GM18873 (cell line): ENCODE data around the gene PPP1R12A.

Experiments
- ATAC-seq: cut with Tn5 transposase; IDR thresholded peaks from one replicate; pipeline ENCODE4 v1.9.1; 2021; ENCODE audit warnings: mild to moderate bottlenecking, moderate library complexity, moderate number of reproducible peaks; ENCODE audit not compliant: unreplicated experiment, low FRiP score

The PPP1R12A gene

DNA sequence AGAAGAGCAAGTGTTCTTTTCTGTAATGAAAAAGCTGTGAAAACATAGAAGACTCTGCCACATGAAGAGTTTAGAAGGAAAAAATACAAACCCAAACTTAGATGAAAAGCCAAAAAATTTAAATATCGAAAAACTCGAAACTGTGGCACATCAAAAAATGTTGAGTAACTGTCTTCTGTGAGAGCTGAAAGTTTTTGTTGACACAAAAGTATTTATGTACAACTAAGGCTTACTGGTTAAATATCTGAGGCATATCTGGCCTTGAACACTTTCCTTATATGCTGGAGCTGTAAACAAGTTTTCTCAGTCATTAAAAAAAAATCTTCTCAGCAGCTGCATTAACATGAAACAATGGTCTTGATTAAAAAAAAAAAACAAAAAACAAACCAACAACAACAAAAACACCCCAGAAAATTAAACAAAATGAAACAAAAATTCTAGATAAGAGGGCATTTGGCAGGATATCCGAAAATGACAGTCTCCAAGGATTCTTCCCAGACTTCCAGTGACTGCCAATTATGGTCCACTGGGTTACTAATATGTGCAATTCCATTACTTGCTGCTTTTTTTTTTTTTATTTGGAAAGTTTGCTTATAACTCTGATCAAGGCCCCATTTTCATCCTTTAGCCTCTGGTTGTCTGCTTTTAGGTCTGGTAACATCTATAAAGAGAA is 159.4 kb downstream of the PPP1R12A start:
- ATAC-seq = no peak

DNA sequence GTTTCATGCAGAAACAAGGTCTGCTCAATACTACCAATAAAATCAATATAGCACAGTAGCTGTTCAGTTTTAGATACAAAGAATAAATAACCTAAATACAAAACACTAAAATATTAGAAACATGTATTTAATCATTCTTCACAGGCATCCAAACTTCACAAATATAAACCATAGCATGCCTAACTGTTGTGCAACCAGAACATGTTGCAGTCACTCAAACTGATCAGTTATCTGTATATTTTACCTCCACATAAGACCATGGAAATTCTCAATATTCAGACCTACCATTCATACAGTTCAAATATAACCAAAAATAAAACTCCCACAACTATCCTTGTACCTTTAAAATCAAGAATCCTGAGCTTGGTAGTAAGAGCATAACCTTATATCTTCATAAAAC is 161.0 kb downstream of the PPP1R12A start:
- no peak for ATAC-seq

DNA sequence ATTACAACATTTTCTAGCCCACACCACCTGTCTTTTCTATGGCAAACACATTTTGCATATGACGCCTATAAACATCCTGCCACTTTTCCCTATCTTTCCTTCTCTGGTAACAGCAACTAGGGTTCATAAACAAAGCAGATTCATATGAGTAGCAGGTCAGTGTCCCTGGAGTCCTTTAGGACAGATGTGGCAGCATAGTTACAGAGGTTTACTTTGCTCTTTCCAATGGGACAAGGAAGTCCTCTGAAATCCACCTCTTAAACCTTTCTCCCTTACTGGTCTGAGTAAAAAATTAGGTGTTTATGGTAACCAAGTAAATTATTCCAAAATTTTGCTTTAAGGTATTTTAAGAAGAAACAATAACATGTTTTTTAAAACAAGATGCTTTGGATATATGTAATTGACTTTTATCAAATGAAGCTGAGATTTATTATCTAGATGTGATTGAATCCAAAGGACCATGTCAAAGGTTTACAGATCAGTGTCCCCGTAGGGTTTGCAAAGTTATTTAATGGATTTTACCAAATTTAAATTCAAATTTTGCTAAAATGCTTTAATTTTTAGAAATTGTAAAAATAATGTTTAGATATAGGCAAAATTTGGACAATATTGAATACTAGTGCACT is 164.9 kb downstream of the PPP1R12A start:
- ATAC-seq = no peak

DNA sequence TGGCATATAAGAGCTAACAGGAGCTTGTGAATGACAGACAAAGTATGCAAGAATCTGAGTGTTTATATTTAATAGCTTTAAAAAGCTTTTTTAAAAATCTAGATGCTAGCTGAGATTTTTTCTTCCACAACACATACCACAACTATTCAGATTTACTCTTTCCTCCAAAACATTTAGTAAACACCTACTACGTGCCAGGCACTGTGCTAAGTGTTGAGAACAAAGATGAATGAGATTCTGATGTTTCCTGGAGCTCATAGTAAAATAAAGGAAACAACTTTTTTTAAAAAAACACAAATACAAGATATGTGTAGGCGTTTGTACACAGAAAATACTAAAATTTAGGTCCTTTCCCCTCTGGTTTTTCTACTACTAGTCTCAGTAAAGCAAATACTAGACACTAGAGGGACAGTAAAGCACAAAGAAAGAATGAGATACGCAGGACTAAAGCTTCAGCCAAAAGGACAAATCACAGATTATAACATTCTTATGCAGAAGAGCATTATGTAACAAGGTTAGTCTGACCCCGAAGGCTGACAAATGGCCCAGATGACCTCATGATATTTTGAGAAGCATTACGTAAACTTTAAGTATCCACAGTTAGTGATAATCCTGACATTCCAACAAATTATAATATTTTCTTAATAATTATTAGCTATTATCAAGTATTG is 165.6 kb downstream of the PPP1R12A start:
- ATAC-seq = no peak

GRCh38 chr12:79766705-79767464 is 168.0 kb downstream of the PPP1R12A start:
- no peak for ATAC-seq

DNA sequence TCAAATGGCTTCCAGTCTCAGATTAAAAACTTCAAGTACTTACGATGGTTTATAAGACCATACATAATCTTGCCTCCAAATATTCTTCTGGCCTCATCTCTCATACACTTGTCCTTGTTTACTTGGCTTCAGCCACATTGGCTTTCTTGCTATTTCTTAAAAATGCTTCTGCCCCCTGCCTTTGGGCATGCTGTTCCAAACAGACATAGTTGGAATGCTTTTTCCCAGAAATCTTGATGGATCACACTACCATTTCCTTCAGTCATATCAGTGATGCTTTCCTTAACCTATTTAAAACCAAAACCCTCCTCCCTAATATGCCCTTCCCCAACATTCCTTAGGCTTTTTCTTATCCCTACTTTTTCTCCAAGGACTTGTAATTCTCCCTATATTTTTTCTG is 169.7 kb downstream of the PPP1R12A start:
- no peak for ATAC-seq

DNA sequence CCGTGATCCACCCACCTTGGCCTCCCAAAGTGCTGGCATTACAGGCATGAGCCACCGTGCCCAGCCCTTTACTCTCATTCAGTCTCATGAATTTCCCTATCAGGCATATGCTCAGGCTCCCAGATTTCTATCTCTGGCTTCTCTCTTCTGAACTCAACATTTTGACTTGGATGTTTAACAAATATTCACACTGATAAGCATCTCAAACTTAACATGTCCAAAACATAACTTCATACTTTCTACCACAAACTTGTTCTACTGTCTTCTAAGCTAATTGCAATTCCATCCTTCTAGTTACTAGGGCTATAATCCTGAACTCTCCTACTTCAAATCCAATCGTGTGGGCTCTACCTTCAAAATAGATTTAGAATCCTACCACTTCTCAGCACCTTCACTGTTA is 170.3 kb downstream of the PPP1R12A start:
- ATAC-seq = no peak

GRCh38 chr12:79763766-79764452 is 171.0 kb downstream of the PPP1R12A start:
- ATAC-seq = no peak

- no peak for ATAC-seq
Observed at GRCh38 chr12:79761341-79761740, 173.6 kb downstream of the PPP1R12A start.

- no peak for ATAC-seq
Observed at GRCh38 chr12:79747274-79747673, 187.6 kb downstream of the PPP1R12A start.

DNA sequence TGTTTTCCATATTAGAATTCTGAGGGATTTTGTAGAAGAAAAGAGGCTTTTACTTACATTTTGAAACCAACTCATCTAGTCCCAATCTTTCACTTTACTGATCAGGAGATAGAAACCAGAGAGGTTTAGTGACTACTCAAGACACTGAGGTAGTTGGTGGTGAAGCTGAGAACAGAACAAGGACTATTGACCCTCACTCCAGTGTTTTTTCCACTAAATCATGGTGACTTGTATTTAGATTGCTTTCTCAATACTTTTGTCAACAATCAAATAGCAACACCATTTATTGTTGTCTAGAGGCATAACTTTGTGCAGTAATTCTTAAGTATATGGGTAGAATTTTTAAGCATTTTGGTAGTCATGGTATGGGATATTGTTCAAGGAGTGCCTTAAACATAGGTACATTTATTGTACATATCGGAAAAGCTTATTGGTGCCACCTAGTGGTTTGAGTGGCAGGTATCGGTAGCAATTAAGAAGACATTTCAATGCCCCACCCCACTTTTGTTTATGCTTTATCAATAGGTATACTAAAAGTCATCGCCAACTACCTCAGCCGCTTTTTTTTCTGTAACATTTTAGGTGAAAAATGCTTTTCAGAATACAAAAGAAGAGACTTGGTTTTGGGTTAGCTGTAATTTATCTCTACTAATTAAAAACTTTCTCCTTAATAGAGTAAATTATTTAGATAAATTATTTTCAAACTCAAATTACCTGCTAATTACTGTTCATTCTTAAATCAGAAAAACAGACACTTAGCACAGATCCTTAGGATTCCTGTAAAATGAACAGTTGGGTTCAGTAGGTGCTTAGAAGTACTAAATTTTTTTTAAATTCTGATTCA is 196.8 kb downstream of the PPP1R12A start:
- ATAC-seq = peak; percentile 92

- no peak for ATAC-seq
Observed at GRCh38 chr12:79732638-79733037, 202.3 kb downstream of the PPP1R12A start.

DNA sequence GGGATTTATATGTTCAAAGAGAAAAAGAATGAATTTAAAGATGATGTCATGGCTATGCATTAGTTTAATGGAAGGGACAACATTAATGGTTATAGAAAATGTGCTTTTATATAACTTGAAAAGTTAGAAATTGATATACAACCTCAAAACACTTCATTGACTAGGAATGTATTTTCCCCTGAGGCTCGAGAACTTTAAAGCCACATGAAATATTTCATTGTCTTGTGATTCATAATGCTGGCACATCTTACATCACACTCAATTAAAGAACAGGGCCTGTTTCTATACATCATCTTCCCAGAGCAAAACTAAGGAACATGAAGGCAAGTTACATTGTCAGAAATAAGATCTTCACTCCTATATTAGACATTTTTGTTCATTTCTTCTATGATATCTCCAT is 208.9 kb downstream of the PPP1R12A start:
- ATAC-seq = no peak
